ENCODE results near the gene ANKRD37. TPM values are rescaled to one million over a fixed set of nuclear protein-coding genes. Genes with fewer than 3 reads are reported as not detected.

Gene ANKRD37
- total RNA-seq, 1 experiment from 2014 or later: 5.5 TPM

- no peak for TF ChIP-seq CTCF (IDR thresholded peaks at IDR 0.05; ENCODE audit: unreplicated experiment)
- H3K27me3 Mint-ChIP-seq (ENCODE audit: insufficient read depth, unreplicated experiment): no peaks in the 10 kb centered on the region
- no peak overlapping the region for H3K4me3 Mint-ChIP-seq (ENCODE audit: unreplicated experiment)
- CTCF ChIA-PET: interaction anchor here (1.2 kb wide), 1 partner anchor 300 kb away, joined by 3 read pairs; no protein-coding TSS in a partner anchor
- POLR2A ChIA-PET: interaction anchor here (1.2 kb wide), 1 partner anchor 21 kb away, joined by 3 read pairs; no protein-coding TSS in a partner anchor
- DNase-seq (ENCODE audit: unreplicated experiment): no peak
- H3K36me3 Mint-ChIP-seq (ENCODE audit: insufficient read depth, unreplicated experiment): peaks cover 6% of the 10 kb centered on the region
- no peaks in the 10 kb centered on the region for H3K4me1 Mint-ChIP-seq (ENCODE audit: insufficient read depth, unreplicated experiment)
- no peak overlapping the region for H3K27ac Mint-ChIP-seq (ENCODE audit: low read depth, unreplicated experiment)
- intact Hi-C loops (cut with micrococcal nuclease): no loop called here
- H3K9me3 Mint-ChIP-seq (ENCODE audit: unreplicated experiment): no peaks in the 10 kb centered on the region
- BruUV-seq (replicated peaks): no TSS peak
Measured at GRCh38 chr4:185371702-185372101, 24.9 kb upstream of the ANKRD37 start.

GRCh38 chr4:185374027-185374426, 22.6 kb upstream of the ANKRD37 start:
- H3K9me3 Mint-ChIP-seq (ENCODE audit: unreplicated experiment): no peaks in the 10 kb centered on the region
- H3K36me3 Mint-ChIP-seq (ENCODE audit: insufficient read depth, unreplicated experiment): peaks cover 6% of the 10 kb centered on the region
- no TSS peak for BruUV-seq (replicated peaks)
- CTCF ChIA-PET: no interaction called here
- no peaks in the 10 kb centered on the region for H3K27me3 Mint-ChIP-seq (ENCODE audit: insufficient read depth, unreplicated experiment)
- no peak overlapping the region for H3K4me3 Mint-ChIP-seq (ENCODE audit: unreplicated experiment)
- POLR2A ChIA-PET: interaction anchor here (1.5 kb wide), 1 partner anchor 22 kb away, joined by 7 read pairs; the partner anchor contains the start of genes ANKRD37 and LRP2BP
- DNase-seq (ENCODE audit: unreplicated experiment): no peak
- no peak overlapping the region for H3K27ac Mint-ChIP-seq (ENCODE audit: low read depth, unreplicated experiment)
- H3K4me1 Mint-ChIP-seq (ENCODE audit: insufficient read depth, unreplicated experiment): no peaks in the 10 kb centered on the region
- no peak for TF ChIP-seq CTCF (IDR thresholded peaks at IDR 0.05; ENCODE audit: unreplicated experiment)
- intact Hi-C loops (cut with micrococcal nuclease): no loop called here

GRCh38 chr4:185374573-185374972, 22.1 kb upstream of the ANKRD37 start:
- no peaks in the 10 kb centered on the region for H3K9me3 Mint-ChIP-seq (ENCODE audit: unreplicated experiment)
- POLR2A ChIA-PET: interaction anchor here (1.5 kb wide), 1 partner anchor 21 kb away, joined by 7 read pairs; the partner anchor contains the start of genes ANKRD37 and LRP2BP
- H3K27ac Mint-ChIP-seq (ENCODE audit: low read depth, unreplicated experiment): no peak overlapping the region
- H3K36me3 Mint-ChIP-seq (ENCODE audit: insufficient read depth, unreplicated experiment): peaks cover 6% of the 10 kb centered on the region
- no peak overlapping the region for H3K4me3 Mint-ChIP-seq (ENCODE audit: unreplicated experiment)
- intact Hi-C loops (cut with micrococcal nuclease): no loop called here
- no peak for TF ChIP-seq CTCF (IDR thresholded peaks at IDR 0.05; ENCODE audit: unreplicated experiment)
- no peaks in the 10 kb centered on the region for H3K4me1 Mint-ChIP-seq (ENCODE audit: insufficient read depth, unreplicated experiment)
- CTCF ChIA-PET: no interaction called here
- H3K27me3 Mint-ChIP-seq (ENCODE audit: insufficient read depth, unreplicated experiment): no peaks in the 10 kb centered on the region
- no TSS peak for BruUV-seq (replicated peaks)
- no peak for DNase-seq (ENCODE audit: unreplicated experiment)

GRCh38 chr4:185378264-185378663, 18.4 kb upstream of the ANKRD37 start:
- POLR2A ChIA-PET: no interaction called here
- H3K36me3 Mint-ChIP-seq (ENCODE audit: insufficient read depth, unreplicated experiment): peaks cover 6% of the 10 kb centered on the region
- no peak for DNase-seq (ENCODE audit: unreplicated experiment)
- intact Hi-C loops (cut with micrococcal nuclease): no loop called here
- no peak for TF ChIP-seq CTCF (IDR thresholded peaks at IDR 0.05; ENCODE audit: unreplicated experiment)
- H3K4me1 Mint-ChIP-seq (ENCODE audit: insufficient read depth, unreplicated experiment): peaks cover 10% of the 10 kb centered on the region
- no peaks in the 10 kb centered on the region for H3K9me3 Mint-ChIP-seq (ENCODE audit: unreplicated experiment)
- H3K27me3 Mint-ChIP-seq (ENCODE audit: insufficient read depth, unreplicated experiment): no peaks in the 10 kb centered on the region
- BruUV-seq (replicated peaks): no TSS peak
- H3K4me3 Mint-ChIP-seq (ENCODE audit: unreplicated experiment): no peak overlapping the region
- no peak overlapping the region for H3K27ac Mint-ChIP-seq (ENCODE audit: low read depth, unreplicated experiment)
- CTCF ChIA-PET: interaction anchor here (0.6 kb wide), 2 partner anchors 100 to 167 kb away, joined by 3 to 4 read pairs; no protein-coding TSS in a partner anchor
